IPS-18c (cell line): ENCODE data around the gene PLXDC1.
"Not testable (repeated sequence)": the region's sequence is repeated elsewhere in the genome, so short reads cannot be mapped to it uniquely, and the experiment has no call there.

Source experiments
- H3K4me3 ChIP-seq: 2 replicates; pipeline ENCODE4 v1.7.0; 2013; ENCODE audit warnings: low read depth, mild to moderate bottlenecking, low read length, moderate library complexity; ENCODE audit not compliant: insufficient read depth
- H3K9me3 ChIP-seq: one replicate; pipeline ENCODE4 v1.6.1; 2013; ENCODE audit warnings: mild to moderate bottlenecking, low read length, moderate library complexity; ENCODE audit not compliant: control insufficient read depth, insufficient read depth

The PLXDC1 gene

GRCh38 chr17:39143552-39144093, 7.8 kb downstream of the PLXDC1 start:
- H3K9me3 ChIP-seq: no peaks in the 10 kb centered on the region
- H3K4me3 ChIP-seq: no peak overlapping the region

- H3K4me3 ChIP-seq: no peak overlapping the region
Measured at GRCh38 chr17:39141915-39142664, 9.3 kb downstream of the PLXDC1 start.

GRCh38 chr17:39141294-39141693, 10.1 kb downstream of the PLXDC1 start:
- Histone ChIP-seq H3K4me3 (no peak overlapping the region), H3K9me3 (no peaks in the 10 kb centered on the region)

More at GRCh38 chr17:39141915-39142664, 9.3 kb downstream of the PLXDC1 start:
- H3K9me3 ChIP-seq: no peaks in the 10 kb centered on the region

GRCh38 chr17:39139561-39139960, 11.9 kb downstream of the PLXDC1 start:
- no peak overlapping the region for H3K4me3 ChIP-seq

GRCh38 chr17:39139161-39139511, 12.3 kb downstream of the PLXDC1 start:
- Histone ChIP-seq H3K4me3 (no peak overlapping the region), H3K9me3 (no peaks in the 10 kb centered on the region)

More at GRCh38 chr17:39139561-39139960, 11.9 kb downstream of the PLXDC1 start:
- no peaks in the 10 kb centered on the region for H3K9me3 ChIP-seq

- no peaks in the 10 kb centered on the region for H3K9me3 ChIP-seq
- H3K4me3 ChIP-seq: no peak overlapping the region
Measured at GRCh38 chr17:39138431-39139160, 12.8 kb downstream of the PLXDC1 start.

GRCh38 chr17:39134878-39135277, 16.6 kb downstream of the PLXDC1 start:
- no peaks in the 10 kb centered on the region for H3K9me3 ChIP-seq
- H3K4me3 ChIP-seq: no peak overlapping the region

GRCh38 chr17:39132192-39132610, 19.2 kb downstream of the PLXDC1 start:
- H3K4me3 ChIP-seq: no peak overlapping the region

GRCh38 chr17:39131616-39132015, 19.8 kb downstream of the PLXDC1 start:
- Histone ChIP-seq H3K4me3 (no peak overlapping the region), H3K9me3 (no peaks in the 10 kb centered on the region)

More at GRCh38 chr17:39132192-39132610, 19.2 kb downstream of the PLXDC1 start:
- no peaks in the 10 kb centered on the region for H3K9me3 ChIP-seq

GRCh38 chr17:39130205-39130604, 21.2 kb downstream of the PLXDC1 start:
- no peak overlapping the region for H3K4me3 ChIP-seq

GRCh38 chr17:39129544-39129943, 21.9 kb downstream of the PLXDC1 start:
- not testable (repeated sequence) for H3K4me3 ChIP-seq, H3K9me3 ChIP-seq

More at GRCh38 chr17:39130205-39130604, 21.2 kb downstream of the PLXDC1 start:
- H3K9me3 ChIP-seq: no peaks in the 10 kb centered on the region

- H3K9me3 ChIP-seq: no peaks in the 10 kb centered on the region
- H3K4me3 ChIP-seq: no peak overlapping the region
Measured at GRCh38 chr17:39126436-39126835, 25.0 kb downstream of the PLXDC1 start.

GRCh38 chr17:39125143-39125875, 26.1 kb downstream of the PLXDC1 start:
- H3K9me3 ChIP-seq: no peaks in the 10 kb centered on the region

GRCh38 chr17:39123627-39124026, 27.8 kb downstream of the PLXDC1 start:
- Histone ChIP-seq H3K9me3 (no peaks in the 10 kb centered on the region), H3K4me3 (no peak overlapping the region)

More at GRCh38 chr17:39125143-39125875, 26.1 kb downstream of the PLXDC1 start:
- H3K4me3 ChIP-seq: no peak overlapping the region

GRCh38 chr17:39122991-39123390, 28.4 kb downstream of the PLXDC1 start:
- H3K9me3 ChIP-seq: no peaks in the 10 kb centered on the region
- no peak overlapping the region for H3K4me3 ChIP-seq

- not testable (repeated sequence) for H3K4me3 ChIP-seq, H3K9me3 ChIP-seq
Measured at GRCh38 chr17:39121919-39122318, 29.5 kb downstream of the PLXDC1 start.

GRCh38 chr17:39118674-39119419, 32.6 kb downstream of the PLXDC1 start:
- no peak overlapping the region for H3K4me3 ChIP-seq
- H3K9me3 ChIP-seq: no peaks in the 10 kb centered on the region
